ENCODE results near the gene GMPPA.

DNA sequence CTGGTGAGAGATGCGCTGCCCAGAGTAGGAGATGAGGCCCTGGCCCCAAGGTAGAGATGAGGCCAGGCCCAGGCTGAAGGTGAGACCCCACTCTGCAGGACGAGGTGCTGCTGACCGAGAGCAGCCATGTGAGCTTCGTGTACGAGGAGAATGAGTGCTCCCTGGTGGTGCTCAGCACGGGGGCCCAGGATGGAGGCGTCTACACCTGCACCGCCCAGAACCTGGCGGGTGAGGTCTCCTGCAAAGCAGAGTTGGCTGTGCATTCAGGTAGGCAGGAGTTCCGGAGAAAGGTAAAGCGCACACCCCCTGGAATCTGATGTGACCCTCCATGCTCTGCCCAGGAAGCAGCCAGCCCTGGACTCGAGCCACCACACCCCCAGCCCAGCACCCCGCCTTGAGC, 21.5 kb upstream of the GMPPA start:
- TF ChIP-seq, protein P1, sequence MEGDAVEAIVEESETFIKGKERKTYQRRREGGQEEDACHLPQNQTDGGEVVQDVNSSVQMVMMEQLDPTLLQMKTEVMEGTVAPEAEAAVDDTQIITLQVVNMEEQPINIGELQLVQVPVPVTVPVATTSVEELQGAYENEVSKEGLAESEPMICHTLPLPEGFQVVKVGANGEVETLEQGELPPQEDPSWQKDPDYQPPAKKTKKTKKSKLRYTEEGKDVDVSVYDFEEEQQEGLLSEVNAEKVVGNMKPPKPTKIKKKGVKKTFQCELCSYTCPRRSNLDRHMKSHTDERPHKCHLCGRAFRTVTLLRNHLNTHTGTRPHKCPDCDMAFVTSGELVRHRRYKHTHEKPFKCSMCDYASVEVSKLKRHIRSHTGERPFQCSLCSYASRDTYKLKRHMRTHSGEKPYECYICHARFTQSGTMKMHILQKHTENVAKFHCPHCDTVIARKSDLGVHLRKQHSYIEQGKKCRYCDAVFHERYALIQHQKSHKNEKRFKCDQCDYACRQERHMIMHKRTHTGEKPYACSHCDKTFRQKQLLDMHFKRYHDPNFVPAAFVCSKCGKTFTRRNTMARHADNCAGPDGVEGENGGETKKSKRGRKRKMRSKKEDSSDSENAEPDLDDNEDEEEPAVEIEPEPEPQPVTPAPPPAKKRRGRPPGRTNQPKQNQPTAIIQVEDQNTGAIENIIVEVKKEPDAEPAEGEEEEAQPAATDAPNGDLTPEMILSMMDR (IDR thresholded peaks at IDR 0.05; ENCODE audit: low read depth, low read length) = no peak
- TF ChIP-seq, protein P2, sequence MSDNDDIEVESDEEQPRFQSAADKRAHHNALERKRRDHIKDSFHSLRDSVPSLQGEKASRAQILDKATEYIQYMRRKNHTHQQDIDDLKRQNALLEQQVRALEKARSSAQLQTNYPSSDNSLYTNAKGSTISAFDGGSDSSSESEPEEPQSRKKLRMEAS (IDR thresholded peaks at IDR 0.05; ENCODE audit: low read depth, low read length) = no peak
- TF ChIP-seq POLR2A (IDR thresholded peaks at IDR 0.05; ENCODE audit: extremely low read depth, insufficient read length) = no peak
